Left hindlimb (tissue), 1 donor: Measurements from ENCODE around the gene NHS.
A peak's percentile ranks its signal among the peaks of the same experiment; 100 is the strongest.

ENCODE experiments used
- DNase-seq: peaks from one replicate; pipeline ENCODE4 v3.0.0-alpha.2; 2018

NHS gene

DNA sequence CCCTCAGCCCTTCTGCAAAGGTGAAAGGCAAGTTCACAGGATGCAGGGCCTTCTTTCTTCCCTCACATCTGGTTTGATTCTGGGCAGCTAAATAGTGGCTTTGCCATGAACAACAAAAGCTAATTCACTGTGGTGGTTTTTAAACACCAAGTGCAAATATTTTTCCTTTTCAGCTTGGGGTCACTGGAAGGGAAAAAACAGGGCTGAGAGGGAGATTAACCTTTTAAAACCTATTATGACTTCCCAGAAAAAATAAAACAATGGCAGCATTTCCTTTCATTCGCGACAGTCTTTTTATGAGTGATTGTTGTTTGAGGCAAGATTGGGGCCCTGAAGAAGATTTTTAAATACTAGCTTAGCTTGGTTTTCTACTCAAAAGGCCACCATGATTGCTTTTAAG is 258.5 kb downstream of the NHS start:
- no peak for DNase-seq

DNA sequence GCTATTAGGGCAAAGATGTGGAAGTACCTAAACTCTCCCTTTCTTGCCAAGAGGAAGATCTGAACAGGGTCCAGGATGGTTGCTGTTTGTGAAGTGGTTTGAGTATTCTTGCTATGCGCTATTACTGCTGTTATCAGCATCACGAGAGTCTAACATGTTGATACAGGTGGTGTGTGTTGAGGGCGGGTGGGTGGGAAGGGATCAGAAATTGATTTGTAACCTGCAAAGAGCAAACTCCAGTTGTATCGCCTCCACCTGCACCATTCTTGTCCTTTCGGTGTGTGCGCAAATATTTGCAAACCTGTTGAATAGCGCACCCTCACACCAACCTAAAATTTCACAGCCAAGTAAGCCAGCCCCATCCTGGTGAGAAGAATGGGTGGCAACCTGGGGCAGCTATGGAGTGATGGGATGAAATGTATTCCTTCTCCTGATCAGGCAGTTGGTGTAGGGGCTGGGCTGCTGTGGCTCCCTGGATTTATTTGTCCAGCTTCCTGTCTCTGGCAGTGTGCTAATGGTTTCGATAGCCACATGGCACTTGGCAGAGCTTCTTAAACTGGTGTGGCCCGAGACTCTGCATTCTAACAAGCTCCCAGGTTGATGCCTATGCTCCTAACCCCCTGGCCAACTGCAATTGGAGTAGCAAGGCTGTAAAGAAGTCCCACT is 259.7 kb downstream of the NHS start:
- DNase-seq: no peak

DNA sequence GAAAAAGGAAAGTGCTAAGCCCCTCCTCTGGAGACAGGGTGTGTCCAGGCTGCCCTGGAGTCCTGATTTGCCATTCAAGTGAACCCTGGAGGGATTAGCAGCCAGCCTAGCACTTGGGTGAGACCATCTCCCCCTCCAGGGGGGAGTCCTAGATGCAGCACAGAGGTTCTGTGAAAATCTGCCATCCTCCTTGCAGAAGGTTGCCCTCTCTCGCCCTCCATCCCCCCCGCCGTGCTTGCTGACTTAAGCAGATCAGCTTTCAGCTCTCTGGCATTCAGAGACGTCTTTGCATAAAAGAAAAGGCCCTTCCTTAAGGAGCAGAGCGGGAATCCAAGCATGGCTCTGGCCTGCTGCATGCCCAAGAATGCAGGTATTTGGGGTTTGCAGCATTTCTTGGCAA is 260.2 kb downstream of the NHS start:
- DNase-seq: peak; percentile 48

DNA sequence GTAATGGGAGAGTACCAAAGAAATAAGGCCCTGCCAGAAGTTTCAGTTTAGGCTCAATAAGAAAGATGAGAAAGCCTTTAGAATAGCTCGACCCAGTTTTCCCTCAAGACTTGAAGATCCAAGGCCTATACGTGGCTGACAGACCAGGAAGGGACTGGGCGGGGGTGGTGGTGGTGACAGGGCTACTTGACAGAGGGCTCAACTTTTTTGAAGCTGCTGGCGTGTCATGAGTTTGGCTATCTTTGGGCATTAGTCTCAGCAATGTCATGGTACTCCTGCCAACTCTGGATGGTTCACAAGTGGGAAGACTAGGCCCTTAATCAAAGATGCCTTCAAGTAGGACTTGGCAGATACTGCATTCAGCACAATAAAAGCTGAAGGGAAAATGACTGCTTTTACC is 262.2 kb downstream of the NHS start:
- DNase-seq: no peak

DNA sequence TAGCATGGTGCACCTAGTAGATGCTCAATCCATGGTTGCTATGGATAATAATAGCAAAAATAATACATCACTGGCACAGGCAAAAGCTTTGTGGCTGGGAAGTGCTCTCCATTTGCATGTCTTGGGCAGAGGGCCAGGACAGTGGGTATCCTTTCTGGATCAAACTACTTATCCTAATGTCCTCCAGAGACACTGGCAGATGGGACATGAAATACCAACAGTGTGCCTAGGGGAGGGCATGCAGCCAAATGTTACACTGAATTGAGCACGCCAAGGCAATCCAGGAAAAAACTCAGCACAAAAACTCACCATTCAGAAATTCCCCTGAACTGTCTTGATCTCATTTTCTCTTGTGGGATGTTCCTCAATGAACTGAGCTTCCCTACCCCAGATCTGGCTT is 263.7 kb downstream of the NHS start:
- DNase-seq: no peak

DNA sequence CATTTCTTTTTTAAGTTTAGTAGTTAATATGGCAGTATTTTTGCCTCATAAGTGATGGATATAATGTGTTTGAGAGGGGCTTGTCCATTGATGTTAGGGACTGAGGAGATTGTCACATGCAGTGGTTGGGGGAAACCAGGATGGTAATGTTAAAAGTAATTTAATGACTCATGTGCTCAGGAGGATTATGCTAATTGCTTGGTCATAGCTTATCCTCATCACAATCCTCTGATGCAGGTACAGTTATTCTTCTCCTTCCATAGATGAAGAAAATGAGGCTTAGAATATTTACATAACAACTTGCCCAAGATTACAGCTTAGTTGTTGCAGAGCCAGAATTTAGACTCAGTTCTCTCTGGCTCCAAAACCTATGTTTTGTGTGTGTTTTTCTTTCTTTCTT is 267.9 kb downstream of the NHS start:
- no peak for DNase-seq

DNA sequence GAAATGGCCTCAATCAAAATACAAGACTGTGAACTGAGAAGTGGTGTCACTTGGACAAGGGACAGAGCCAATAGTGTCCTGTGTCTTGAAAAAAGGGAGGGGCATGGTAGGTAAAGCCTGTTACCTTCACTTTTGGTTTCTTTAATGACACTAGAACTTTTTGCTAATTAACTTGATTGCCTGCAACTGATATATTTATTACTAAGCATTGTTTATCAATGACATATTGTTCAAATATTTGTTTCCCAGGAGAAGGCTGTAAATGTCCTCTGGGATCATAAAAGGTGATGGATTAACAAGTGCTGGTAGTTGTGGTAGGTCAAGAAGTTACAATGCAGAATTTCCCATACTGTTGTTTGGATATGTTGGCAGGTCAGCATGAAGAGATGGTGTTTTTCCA is 268.5 kb downstream of the NHS start:
- no peak for DNase-seq

DNA sequence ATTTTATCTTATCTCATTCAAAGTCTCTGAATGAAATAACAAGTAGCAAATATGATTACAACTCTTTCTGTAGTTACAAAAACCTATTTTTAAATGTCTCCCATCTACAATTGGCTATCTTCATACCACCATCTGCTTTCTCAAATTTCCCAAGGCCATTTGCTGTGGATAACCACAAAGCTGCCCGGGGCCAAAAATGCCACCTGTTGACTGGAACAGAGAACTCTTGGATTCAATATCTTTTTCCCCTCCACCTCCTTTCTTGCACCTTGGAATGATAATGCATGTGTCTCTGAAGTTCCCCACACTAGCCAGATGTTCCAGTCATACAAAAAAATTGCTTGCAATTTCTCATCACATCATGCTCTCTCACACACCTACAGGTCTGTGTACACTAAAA is 269.0 kb downstream of the NHS start:
- no peak for DNase-seq

DNA sequence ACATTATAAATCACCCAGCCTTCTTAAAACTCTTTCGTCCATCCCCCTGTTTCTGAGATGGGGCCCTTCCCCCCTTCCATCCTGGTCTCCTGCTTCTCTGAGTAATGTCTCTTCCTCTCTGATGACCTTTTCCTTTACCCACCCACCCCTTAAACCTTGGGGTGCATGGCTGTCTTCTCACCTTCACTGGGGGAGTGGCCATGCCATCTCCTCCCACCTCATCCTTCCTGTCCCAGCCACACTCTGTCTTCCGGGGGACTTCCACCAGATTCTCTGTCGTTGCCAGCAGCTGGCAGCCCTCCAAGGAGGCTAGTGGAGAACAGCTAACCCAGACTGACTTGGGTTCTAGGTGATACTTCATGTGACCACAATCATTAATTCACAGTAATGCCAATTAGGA is 279.1 kb downstream of the NHS start:
- no peak for DNase-seq

DNA sequence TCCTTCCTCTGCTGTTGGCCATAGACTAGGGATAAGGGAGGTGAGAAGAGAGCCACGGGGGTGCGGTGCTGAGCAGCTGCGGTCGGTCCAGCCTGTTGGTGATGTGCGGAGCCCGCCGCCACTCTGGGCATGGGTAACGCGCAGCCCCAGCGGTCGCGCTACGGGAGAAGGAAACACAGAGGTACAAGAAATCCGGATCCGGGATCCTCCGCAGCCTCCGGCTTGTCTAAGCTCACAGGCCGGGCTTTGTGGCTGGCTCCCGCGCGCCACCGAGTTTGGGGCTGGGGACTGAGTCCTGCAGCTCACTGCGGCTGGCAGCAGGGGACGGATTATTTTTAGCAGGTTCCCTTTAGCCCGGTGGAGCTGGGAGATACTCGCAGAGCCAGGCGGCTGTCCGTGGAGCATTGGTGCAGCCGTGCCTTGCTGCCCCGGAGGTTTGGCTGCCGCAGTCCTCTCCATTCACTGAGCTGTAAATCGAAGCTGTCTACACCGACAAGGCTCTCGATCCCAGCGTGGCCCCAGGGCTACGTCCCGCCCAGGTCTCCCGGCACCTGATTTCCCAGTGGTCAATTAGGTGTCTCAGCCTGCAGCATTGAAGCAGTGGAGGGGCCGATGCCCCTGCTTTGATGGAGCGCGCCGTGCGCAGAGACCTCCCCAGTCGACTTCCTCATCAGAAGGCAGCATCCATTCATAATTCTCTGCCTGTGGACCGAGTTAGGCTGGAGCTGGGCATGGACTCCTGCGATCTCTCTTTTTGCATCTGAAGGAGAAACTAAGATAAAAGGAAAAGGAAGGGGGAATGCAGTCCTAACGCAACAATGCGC is 280.4 kb downstream of the NHS start:
- peak; percentile 31 for DNase-seq

DNA sequence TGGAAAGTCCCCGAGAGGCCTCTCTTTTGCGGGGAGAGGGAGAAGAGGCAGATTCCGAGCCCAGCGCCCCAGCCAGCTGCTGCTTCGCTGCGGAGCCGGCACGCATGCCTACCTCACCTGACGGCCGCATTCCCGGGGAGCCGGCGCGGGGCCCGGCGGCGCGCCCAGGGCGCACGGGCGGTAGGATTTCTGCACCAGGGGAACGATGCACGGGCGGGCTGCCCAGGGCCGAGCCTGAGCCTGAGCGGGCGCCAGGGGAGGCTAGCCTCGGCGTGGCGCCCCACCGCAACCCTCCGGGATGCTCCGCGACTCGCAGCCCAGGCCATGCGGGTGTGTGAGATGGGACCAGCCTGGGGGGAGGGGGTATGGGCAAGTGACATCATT is 281.0 kb downstream of the NHS start:
- no peak for DNase-seq

DNA sequence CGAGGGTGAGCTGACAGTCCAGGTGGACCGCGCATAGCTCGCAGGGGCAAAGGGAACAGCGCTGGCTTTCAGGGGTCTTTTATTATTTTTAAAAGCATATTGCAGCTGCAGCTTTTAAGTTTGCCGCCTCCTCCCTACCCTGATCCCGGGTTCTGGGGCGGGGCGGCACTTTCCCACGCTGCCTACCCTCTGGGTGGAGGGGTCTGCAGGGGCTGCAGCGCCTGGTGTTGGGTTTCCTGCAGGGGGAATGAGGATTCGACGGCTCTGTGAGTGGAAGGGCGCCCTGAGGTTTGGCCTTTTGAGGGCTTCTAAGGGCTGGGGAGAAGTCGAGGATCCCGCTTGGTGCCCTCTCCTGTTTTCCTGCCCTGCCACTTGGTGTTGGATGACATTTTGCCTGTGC is 281.6 kb downstream of the NHS start:
- DNase-seq: no peak

DNA sequence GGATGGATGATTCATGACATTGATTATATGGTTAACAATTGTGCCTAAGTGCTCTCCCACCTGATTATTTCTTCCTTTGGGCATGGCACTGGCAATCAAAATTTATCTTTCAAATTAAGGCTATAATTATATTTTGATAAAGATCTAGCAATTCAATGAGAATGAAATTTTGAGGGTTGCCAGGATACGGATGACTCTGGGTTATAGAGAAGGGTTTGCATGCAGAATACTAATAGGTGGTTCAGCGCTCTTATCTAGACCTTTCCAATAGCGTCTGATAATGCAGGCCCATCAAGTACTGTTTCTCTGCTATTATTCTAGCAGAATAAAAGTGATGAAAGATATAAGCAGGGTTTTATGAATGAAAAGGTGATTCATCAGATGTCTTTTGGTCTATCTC is 287.4 kb downstream of the NHS start:
- no peak for DNase-seq

DNA sequence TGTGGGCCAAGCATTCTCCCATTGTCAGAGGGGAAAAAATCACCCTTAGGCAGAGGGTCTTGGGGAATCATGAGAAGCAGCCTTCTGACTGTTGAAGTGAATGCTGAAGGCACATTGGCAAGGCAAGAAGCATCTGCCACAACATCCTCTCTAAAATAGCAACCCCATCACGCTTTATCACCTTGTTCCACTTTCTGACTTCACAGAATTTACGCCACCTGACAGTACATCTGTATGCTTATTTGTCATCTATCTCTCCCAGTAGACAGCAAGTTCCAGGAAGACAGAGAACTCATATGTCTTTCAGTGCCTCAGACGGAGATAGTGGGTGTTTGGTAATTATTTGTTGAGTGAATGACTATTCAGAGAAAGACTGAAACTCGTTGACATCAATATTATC is 293.9 kb downstream of the NHS start:
- no peak for DNase-seq

DNA sequence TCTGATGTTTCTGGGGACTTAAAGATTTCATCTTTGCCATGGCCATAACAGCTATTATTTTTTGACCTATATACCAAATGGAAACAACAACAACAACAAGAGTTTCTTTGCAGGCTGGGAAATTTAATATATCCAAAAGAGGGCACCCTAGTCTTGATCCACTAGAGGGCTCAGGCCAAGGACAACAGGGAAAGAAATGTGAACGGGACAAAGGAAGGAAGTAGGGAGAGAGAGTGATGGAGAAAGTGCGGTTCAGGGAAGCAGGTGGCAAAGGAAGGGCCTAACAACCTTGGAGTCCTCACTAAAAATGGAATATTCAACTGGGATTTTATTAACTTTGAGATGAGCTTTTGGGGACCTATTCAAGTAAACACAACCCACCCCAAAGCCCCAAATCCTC is 294.5 kb downstream of the NHS start:
- DNase-seq: no peak

DNA sequence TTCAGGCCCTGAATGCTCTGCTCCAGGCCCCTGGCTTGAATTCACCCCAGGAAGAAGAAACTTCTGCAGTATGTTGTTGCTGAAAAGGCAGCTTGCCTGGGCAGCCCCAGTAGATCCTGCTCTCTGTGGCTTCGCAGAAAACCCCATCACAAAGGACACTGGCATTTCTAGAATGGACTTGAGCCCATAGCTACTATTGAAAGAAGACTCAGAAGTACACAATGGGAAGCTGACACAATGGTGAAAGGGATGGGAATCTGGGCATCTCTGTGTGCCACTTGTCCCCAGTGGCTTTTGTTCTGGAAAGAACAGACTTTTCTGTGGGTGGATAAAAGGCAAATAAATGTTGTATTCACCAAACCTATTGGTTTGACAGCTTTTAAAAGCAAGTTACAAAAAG is 294.9 kb downstream of the NHS start:
- DNase-seq: no peak

DNA sequence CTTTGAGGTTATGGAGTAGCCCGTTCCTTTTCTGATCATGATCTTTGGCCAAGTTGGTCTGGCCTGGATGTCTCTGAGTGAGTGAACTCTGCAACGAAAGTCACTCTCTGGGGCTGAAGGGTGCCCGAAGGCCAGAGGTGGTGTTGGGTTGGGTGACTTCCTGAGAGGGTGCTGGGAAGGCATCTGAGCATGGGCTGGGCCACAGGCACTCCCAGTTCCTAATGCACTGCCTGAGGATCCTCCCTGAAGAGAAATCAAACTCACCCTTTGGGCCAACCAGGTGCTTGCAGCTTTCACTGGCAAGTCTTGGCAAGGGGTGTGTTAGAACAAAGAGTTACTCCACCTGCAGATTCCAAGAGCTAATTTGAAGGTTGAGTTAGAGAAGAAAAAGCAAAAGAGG is 295.9 kb downstream of the NHS start:
- no peak for DNase-seq

DNA sequence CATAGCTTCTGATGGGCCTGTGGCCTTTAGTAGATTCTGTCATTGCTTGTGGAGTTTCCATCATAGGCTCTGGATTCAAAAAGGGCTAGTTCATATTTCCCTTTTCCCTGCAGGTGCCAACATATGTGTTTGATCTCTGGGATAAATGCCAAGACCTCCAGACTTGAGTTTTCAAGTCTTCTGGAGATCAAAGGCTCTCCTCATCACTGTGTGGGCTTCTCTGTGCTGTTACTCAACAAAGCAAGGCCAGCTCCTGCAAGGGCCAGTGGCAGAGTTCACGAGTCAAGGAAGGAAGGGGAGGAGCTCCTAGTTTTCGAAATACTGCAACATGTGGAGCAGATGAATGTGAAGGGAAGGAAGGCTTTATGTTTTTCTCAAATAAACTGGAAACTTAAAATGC is 299.6 kb downstream of the NHS start:
- no peak for DNase-seq

DNA sequence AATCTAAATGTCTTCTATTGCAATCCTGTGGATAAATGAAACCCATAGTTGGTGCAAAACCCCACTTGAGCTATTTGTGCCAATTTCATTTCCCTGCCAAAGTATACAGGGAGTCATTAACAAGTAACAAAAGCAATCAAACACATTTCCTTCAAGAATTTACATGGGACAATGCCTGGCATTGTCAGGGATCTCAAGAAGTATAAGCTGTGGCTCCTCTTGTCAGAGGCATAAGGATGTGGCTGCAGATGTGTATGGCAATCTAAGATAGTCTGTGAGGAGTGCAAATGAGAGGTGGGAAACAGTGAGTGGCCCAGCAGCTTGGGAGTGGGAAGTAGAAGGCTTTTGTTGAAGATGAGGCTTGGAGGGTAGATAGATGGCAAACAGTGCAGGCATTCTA is 304.3 kb downstream of the NHS start:
- DNase-seq: no peak

DNA sequence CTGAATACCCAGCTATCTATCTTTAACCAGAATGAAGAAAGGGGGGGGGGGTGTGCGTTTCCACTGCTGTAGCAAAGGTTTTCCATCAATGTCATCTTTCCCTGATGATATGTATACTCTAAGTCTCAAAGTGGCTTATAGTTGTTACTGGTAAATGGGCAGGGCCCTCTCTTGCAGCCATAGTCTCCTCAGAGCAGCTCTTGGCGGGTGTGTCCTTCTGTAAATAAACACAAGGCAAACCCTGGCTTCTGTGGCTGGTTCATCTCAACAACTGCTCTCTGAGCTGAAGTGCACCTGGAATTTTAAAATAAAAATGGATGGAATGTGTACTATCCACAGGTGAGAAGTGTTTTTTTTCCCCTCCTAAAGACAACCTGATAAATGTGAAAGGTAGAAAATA is 304.8 kb downstream of the NHS start:
- DNase-seq: no peak

DNA sequence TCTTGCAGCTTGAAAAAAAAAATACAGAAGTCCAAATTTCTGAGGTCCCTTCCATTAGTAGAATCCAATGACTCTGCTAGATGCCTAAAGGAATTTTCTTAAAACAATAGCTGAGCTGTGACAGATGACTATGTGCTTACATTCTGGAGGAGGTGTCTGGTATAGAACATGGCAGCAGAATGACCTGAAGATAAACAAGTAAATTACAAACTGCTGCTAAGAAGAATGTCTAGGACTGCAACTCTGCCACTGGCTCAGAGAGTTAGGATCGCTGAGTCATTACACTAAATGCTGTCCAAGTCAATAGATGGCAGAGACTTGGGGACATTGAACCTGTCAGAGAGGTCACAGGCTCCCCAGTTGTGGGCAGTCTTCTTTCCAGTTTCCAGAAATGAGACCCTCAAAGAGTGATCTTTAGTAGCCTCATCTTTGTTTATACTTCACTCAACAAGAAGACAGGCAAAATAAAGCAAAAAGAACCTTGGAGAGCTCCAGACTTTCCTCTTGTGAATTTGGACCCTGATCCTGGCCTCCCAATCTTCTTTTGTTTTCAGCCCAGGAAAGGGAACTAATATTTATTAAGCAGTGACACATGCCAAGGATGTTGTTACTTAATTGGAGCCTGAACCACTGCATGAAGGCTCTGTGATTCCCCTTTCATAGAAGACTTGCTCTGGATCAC is 305.9 kb downstream of the NHS start:
- DNase-seq: no peak

DNA sequence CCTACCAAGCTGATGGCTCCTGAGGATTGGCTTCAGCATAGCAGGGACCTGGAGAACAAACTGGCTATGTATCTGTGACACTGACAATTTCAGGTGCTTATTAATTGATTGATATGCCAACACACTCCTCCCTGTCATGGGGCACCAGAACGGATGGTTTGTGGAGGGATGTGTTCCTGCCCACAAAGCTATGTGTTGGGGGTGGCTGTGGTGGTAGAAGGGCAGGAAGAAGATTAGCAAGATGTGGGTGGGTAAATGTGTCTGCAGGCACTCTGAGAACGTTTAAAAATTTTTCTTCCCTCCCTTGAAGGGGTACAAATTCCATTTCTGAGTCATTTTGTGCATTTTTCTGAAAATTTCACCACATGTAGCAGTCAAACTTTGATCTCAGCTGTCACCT is 307.3 kb downstream of the NHS start:
- DNase-seq: no peak

DNA sequence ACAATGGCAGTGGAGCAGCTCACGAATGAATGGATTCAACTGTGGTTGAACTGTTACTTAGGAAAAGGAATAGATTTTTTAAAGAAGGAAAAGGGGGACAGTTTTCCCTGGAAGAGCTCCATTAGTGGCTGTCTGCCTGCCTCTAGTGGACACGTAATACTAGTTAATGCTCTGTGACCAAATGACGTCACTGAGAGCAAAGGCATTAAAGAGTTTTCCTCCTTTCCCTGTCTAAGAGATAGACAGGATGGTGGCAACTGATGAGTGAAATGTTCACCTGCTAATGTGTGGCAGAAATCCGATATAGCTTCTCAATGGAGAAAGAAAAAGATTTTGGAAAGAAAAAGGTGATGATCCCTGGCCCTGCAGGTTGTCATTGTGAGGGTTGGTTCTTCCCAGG is 310.0 kb downstream of the NHS start:
- no peak for DNase-seq

DNA sequence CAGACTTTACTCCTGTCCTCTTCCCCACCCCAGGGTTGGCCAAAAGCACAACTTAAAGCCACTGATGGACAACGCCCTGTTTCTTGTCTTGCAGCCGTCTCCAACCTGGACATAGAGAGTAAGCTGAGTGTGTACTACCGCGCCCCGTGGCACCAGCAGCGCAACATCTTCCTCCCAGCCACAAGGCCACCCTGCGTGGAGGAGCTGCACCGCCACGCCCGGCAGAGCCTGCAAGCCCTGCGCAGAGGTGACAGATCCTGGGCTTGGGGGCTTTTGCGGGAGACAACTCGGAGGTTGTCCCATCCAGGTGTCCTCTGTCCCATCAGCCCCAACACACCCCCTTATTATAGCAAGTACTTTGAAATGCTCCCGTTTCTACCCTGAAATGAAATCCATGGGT is 312.6 kb downstream of the NHS start:
- DNase-seq: no peak
